GM19395 (cell line): ENCODE measurements around the gene EPHA6.
"Not testable (repeated sequence)": the region's sequence is repeated elsewhere in the genome, so short reads cannot be mapped to it uniquely, and the experiment has no call there.

Experiments
- ATAC-seq: cut with Tn5 transposase; IDR thresholded peaks from one replicate; pipeline ENCODE4 v1.9.1; 2021; ENCODE audit warnings: mild to moderate bottlenecking, moderate library complexity; ENCODE audit not compliant: unreplicated experiment

Gene EPHA6

GRCh38 chr3:96900566-96900965 is 86.2 kb downstream of the EPHA6 start:
- no peak for ATAC-seq

- ATAC-seq = no peak
Observed at GRCh38 chr3:96915445-96915844, 101.1 kb downstream of the EPHA6 start.

GRCh38 chr3:96931119-96931862 is 116.9 kb downstream of the EPHA6 start:
- no peak for ATAC-seq

- ATAC-seq = not testable (repeated sequence)
Observed at GRCh38 chr3:96942131-96942530, 127.7 kb downstream of the EPHA6 start.

GRCh38 chr3:96958856-96959255 is 144.5 kb downstream of the EPHA6 start:
- ATAC-seq = no peak

- no peak for ATAC-seq
Observed at GRCh38 chr3:96959474-96959873, 145.1 kb downstream of the EPHA6 start.

- no peak for ATAC-seq
Observed at GRCh38 chr3:96959901-96960641, 145.7 kb downstream of the EPHA6 start.

GRCh38 chr3:96960661-96961330 is 146.4 kb downstream of the EPHA6 start:
- ATAC-seq = no peak

GRCh38 chr3:96961576-96961975 is 147.2 kb downstream of the EPHA6 start:
- no peak for ATAC-seq

GRCh38 chr3:96966181-96966929 is 152.0 kb downstream of the EPHA6 start:
- ATAC-seq = no peak

GRCh38 chr3:96970211-96970610 is 155.8 kb downstream of the EPHA6 start:
- ATAC-seq = no peak

GRCh38 chr3:96977671-96978070 is 163.3 kb downstream of the EPHA6 start:
- ATAC-seq = no peak

- ATAC-seq = not testable (repeated sequence)
Observed at GRCh38 chr3:96983716-96984115, 169.3 kb downstream of the EPHA6 start.

- ATAC-seq = no peak
Observed at GRCh38 chr3:96986241-96986640, 171.8 kb downstream of the EPHA6 start.

- no peak for ATAC-seq
Observed at GRCh38 chr3:96991231-96991630, 176.8 kb downstream of the EPHA6 start.

- ATAC-seq = no peak
Observed at GRCh38 chr3:96991800-96992365, 177.5 kb downstream of the EPHA6 start.

- no peak for ATAC-seq
Observed at GRCh38 chr3:96994988-96995387, 180.6 kb downstream of the EPHA6 start.

GRCh38 chr3:96996009-96996408 is 181.6 kb downstream of the EPHA6 start:
- no peak for ATAC-seq

GRCh38 chr3:97001611-97002010 is 187.2 kb downstream of the EPHA6 start:
- no peak for ATAC-seq

- ATAC-seq = no peak
Observed at GRCh38 chr3:97009427-97010019, 195.1 kb downstream of the EPHA6 start.
